Breast epithelium (tissue), 3 donors: Measurements from ENCODE around the gene TYRP1.

ENCODE experiments used
- POLR2A ChIP-seq: fragments of 450-650 bp; IDR thresholded peaks from one replicate; pipeline ENCODE4 v1.6.1; 2016; ENCODE audit warnings: antibody characterized with exemption, mild to moderate bottlenecking, moderate library complexity
- POLR2AphosphoS5 ChIP-seq, 3 donors: sonication (generic); formaldehyde crosslinking; IDR thresholded peaks; one replicate each; pipeline ENCODE4 v1.6.1; 2017; ENCODE audit warnings: antibody characterized with exemption in 3 of 3
- TF ChIP-seq, protein P1 (sequence below), 3 donors: fragments of 450-650 bp; IDR thresholded peaks; one replicate each; pipeline ENCODE4 v1.5.1; 2016 to 2017; ENCODE audit warnings: antibody characterized with exemption in 3 of 3, mild to moderate bottlenecking in 3 of 3, moderate library complexity in 3 of 3

GRCh38 chr9:12657998-12658397, 35.2 kb upstream of the TYRP1 start:
- TF ChIP-seq, protein P1, sequence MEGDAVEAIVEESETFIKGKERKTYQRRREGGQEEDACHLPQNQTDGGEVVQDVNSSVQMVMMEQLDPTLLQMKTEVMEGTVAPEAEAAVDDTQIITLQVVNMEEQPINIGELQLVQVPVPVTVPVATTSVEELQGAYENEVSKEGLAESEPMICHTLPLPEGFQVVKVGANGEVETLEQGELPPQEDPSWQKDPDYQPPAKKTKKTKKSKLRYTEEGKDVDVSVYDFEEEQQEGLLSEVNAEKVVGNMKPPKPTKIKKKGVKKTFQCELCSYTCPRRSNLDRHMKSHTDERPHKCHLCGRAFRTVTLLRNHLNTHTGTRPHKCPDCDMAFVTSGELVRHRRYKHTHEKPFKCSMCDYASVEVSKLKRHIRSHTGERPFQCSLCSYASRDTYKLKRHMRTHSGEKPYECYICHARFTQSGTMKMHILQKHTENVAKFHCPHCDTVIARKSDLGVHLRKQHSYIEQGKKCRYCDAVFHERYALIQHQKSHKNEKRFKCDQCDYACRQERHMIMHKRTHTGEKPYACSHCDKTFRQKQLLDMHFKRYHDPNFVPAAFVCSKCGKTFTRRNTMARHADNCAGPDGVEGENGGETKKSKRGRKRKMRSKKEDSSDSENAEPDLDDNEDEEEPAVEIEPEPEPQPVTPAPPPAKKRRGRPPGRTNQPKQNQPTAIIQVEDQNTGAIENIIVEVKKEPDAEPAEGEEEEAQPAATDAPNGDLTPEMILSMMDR (IDR thresholded peaks at IDR 0.05): no peak
- TF ChIP-seq POLR2A (no peak), POLR2AphosphoS5 (IDR thresholded peaks at IDR 0.05) (no peak)
